ENCODE data around the gene ITSN2. TPM values are rescaled to one million over a fixed set of nuclear protein-coding genes. Genes with fewer than 3 reads are reported as not detected.
"Not testable (repeated sequence)": the region's sequence is repeated elsewhere in the genome, so short reads cannot be mapped to it uniquely, and the experiment has no call there.

Gene ITSN2
- polyA plus RNA-seq, 1 donor from 2014 or later = 127 TPM

DNA sequence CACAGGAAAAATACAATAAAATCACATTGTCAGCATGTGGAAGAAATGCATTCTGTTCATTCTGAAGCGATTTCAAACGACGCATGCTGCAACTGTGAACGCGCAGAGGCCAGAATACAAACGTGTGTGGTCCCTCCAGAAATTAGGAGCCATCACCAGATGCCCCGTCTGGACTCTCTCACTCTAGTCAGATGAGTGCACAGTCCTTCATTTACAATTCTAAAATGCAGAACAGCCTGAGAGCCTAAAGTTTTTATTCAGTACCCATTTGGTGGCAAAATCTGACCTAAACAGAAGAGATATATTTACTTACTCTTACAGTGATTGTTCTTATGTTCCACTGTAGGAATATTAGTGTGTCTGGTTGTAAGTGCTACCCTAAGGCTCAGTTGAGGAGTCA is 148.9 kb downstream of the ITSN2 start:
- Mint-ChIP-seq H3K4me3 (no peak overlapping the region), H3K27me3 (no peaks in the 10 kb centered on the region), H3K9me3 (no peaks in the 10 kb centered on the region), H3K27ac (peak overlapping the region in 2 of 3 donors; percentile 37 to 74), H3K36me3 (peaks cover 11% of the 10 kb centered on the region), H3K4me1 (peaks cover 6 to 14% (median 8%) of the 10 kb centered on the region in 3 donors)

GRCh38 chr2:24210723-24211122 is 149.6 kb downstream of the ITSN2 start:
- peaks cover 14% of the 10 kb centered on the region for H3K36me3 Mint-ChIP-seq

GRCh38 chr2:24210106-24210455 is 150.3 kb downstream of the ITSN2 start:
- peak overlapping the region in 1 of 4 donors; percentile 20 for H3K4me3 Mint-ChIP-seq
- no peak overlapping the region for H3K27ac Mint-ChIP-seq
- H3K4me1 Mint-ChIP-seq = peaks cover 2 to 6% (median 4%) of the 10 kb centered on the region in 3 donors
- H3K36me3 Mint-ChIP-seq = peaks cover 15% of the 10 kb centered on the region
- no peaks in the 10 kb centered on the region for H3K9me3 Mint-ChIP-seq
- H3K27me3 Mint-ChIP-seq = no peaks in the 10 kb centered on the region

More at GRCh38 chr2:24210723-24211122, 149.6 kb downstream of the ITSN2 start:
- H3K4me1 Mint-ChIP-seq = peaks cover 4 to 9% (median 6%) of the 10 kb centered on the region in 3 donors
- no peaks in the 10 kb centered on the region for H3K27me3 Mint-ChIP-seq
- H3K9me3 Mint-ChIP-seq = no peaks in the 10 kb centered on the region
- peak overlapping the region in 1 of 3 donors; percentile 37 for H3K27ac Mint-ChIP-seq
- H3K4me3 Mint-ChIP-seq = no peak overlapping the region

DNA sequence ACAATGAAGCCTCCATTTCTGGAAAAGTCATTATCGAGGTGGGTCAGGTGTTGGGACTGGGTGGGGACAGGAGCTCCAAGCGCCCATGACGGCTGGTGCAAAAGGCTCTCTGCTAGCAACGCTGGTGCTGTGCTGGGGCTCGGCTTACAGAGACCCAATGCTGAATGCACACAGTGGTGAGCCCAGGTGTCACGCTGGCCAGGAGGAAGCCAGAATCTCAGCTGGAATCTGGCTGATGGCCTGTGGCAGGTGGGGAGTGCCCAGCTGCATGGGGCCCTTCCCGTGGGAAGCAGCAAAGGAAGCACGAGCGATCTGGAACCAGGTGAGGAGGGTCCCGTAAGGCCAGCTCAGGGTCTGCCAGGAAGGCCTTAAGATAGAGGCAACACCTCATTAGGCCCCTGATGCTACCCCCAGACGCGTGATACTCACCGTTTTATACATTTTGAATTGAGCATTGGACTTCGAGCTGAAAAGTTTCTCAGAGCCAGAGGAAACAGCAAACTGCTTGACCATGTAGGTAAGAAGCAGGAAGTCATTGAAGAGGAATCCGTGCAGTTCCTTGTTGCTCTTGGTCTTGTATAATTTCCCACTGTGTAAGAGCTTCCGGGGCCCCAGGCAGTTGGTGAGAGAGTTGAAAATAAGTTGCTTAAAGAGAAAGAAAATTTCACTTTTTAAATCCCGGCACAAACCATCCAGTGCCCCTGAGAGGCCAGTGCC is 150.8 kb downstream of the ITSN2 start:
- Mint-ChIP-seq H3K4me3 (peak overlapping the region in 1 of 4 donors; percentile 20), H3K27ac (no peak overlapping the region), H3K27me3 (no peaks in the 10 kb centered on the region), H3K4me1 (peaks cover 0 to under 1% (median 0%) of the 10 kb centered on the region in 3 donors), H3K36me3 (peaks cover 15% of the 10 kb centered on the region), H3K9me3 (no peaks in the 10 kb centered on the region)

GRCh38 chr2:24208490-24208889 is 151.8 kb downstream of the ITSN2 start:
- no peaks in the 10 kb centered on the region for H3K9me3 Mint-ChIP-seq
- no peaks in the 10 kb centered on the region for H3K27me3 Mint-ChIP-seq
- peaks cover 22% of the 10 kb centered on the region for H3K36me3 Mint-ChIP-seq
- peak overlapping the region in 1 of 3 donors; percentile 27 for H3K27ac Mint-ChIP-seq
- H3K4me1 Mint-ChIP-seq = no peaks in the 10 kb centered on the region
- peak overlapping the region in 1 of 4 donors; percentile 1 for H3K4me3 Mint-ChIP-seq

- H3K4me3 Mint-ChIP-seq = no peak overlapping the region
- H3K27me3 Mint-ChIP-seq = no peaks in the 10 kb centered on the region
- no peaks in the 10 kb centered on the region for H3K4me1 Mint-ChIP-seq
- peaks cover 22% of the 10 kb centered on the region for H3K36me3 Mint-ChIP-seq
- H3K27ac Mint-ChIP-seq = no peak overlapping the region
- H3K9me3 Mint-ChIP-seq = no peaks in the 10 kb centered on the region
Measured at GRCh38 chr2:24207359-24207758, 153.0 kb downstream of the ITSN2 start.

GRCh38 chr2:24206714-24207113 is 153.6 kb downstream of the ITSN2 start:
- no peaks in the 10 kb centered on the region for H3K9me3 Mint-ChIP-seq
- peaks cover 20% of the 10 kb centered on the region for H3K36me3 Mint-ChIP-seq

GRCh38 chr2:24206242-24206641 is 154.1 kb downstream of the ITSN2 start:
- Mint-ChIP-seq H3K36me3 (peaks cover 19% of the 10 kb centered on the region), H3K27ac (no peak overlapping the region)

More at GRCh38 chr2:24206714-24207113, 153.6 kb downstream of the ITSN2 start:
- Mint-ChIP-seq H3K4me1 (no peaks in the 10 kb centered on the region), H3K4me3 (no peak overlapping the region), H3K27ac (peak overlapping the region in 1 of 3 donors; percentile 53), H3K27me3 (no peaks in the 10 kb centered on the region)

GRCh38 chr2:24205131-24205530 is 155.2 kb downstream of the ITSN2 start:
- H3K9me3 Mint-ChIP-seq = no peaks in the 10 kb centered on the region
- peaks cover 0 to under 1% (median 0%) of the 10 kb centered on the region in 3 donors for H3K4me1 Mint-ChIP-seq
- H3K4me3 Mint-ChIP-seq = no peak overlapping the region
- H3K27ac Mint-ChIP-seq = no peak overlapping the region
- H3K36me3 Mint-ChIP-seq = peaks cover 21% of the 10 kb centered on the region
- no peaks in the 10 kb centered on the region for H3K27me3 Mint-ChIP-seq

More at GRCh38 chr2:24206242-24206641, 154.1 kb downstream of the ITSN2 start:
- no peaks in the 10 kb centered on the region for H3K27me3 Mint-ChIP-seq
- H3K4me1 Mint-ChIP-seq = no peaks in the 10 kb centered on the region
- no peak overlapping the region for H3K4me3 Mint-ChIP-seq
- H3K9me3 Mint-ChIP-seq = no peaks in the 10 kb centered on the region

GRCh38 chr2:24204505-24204904 is 155.8 kb downstream of the ITSN2 start:
- Mint-ChIP-seq H3K36me3 (peaks cover 22% of the 10 kb centered on the region), H3K27me3 (no peaks in the 10 kb centered on the region)

DNA sequence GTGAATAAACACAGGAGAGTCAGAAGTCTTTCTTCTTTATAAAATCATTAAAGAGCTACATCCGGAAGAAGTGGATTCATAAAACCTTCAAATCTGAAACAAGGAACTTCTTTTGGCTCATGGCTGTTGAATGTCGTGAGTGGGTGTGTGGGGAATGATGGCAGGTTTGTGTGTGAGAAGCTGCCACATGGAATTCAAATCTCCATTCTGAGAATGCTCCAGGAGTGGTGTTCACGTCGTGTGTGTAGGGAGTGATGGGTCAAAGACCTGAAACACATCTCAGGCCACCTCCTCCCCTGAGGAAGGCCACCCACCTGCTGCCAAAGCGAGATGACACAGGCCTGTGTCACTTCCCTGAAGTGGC is 156.6 kb downstream of the ITSN2 start:
- no peaks in the 10 kb centered on the region for H3K27me3 Mint-ChIP-seq
- peaks cover 0 to 5% (median 0%) of the 10 kb centered on the region in 3 donors for H3K4me1 Mint-ChIP-seq
- H3K9me3 Mint-ChIP-seq = peaks cover 0 to 2% (median 0%) of the 10 kb centered on the region in 3 donors
- H3K4me3 Mint-ChIP-seq = no peak overlapping the region
- H3K36me3 Mint-ChIP-seq = peaks cover 20% of the 10 kb centered on the region
- no peak overlapping the region for H3K27ac Mint-ChIP-seq

More at GRCh38 chr2:24204505-24204904, 155.8 kb downstream of the ITSN2 start:
- H3K4me1 Mint-ChIP-seq = peaks cover 0 to 4% (median 0%) of the 10 kb centered on the region in 3 donors
- no peaks in the 10 kb centered on the region for H3K9me3 Mint-ChIP-seq
- no peak overlapping the region for H3K27ac Mint-ChIP-seq
- H3K4me3 Mint-ChIP-seq = no peak overlapping the region

DNA sequence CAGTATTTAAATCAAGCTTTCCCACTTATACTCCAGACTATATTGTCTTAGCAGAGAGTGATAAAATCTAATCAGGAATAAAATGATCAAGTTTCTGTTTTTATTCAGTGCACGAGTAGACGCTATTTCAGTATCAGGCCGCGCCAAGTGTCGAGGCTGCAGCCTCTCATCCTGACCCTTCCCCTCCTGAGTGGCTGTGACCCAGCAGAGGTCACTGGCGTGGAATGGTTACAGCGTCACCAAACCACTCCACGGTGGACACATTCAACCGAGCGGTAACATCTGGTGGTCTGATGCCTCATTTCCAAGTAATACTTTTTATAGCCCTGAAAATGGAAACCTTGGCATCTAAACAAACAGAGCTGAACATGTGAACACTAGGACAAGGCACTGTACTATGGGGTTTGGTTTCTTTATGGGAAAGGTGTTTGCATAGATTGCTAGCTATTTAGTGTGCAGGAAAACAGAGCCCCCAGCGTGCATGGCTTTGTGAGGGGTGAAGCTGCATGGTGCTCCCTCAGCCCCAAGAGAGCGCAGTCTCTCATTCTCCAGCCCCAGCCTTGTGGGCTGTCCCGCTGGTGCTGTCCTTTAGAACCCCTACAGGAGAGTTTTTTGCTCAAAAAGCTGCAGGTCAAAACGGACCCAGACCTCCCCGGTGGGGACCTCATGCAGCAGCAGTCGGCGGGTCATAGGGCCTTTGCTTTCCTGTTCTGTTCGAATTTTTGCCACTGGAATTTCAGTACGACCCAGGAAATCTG is 157.1 kb downstream of the ITSN2 start:
- Mint-ChIP-seq H3K36me3 (peaks cover 20% of the 10 kb centered on the region), H3K4me1 (peaks cover 0 to 5% (median 0%) of the 10 kb centered on the region in 3 donors), H3K27ac (no peak overlapping the region)

GRCh38 chr2:24200799-24201198 is 159.5 kb downstream of the ITSN2 start:
- no peaks in the 10 kb centered on the region for H3K27me3 Mint-ChIP-seq
- peaks cover 0 to 2% (median 2%) of the 10 kb centered on the region in 3 donors for H3K9me3 Mint-ChIP-seq
- peaks cover 0 to 5% (median 0%) of the 10 kb centered on the region in 3 donors for H3K4me1 Mint-ChIP-seq
- H3K36me3 Mint-ChIP-seq = peaks cover 17% of the 10 kb centered on the region
- H3K27ac Mint-ChIP-seq = no peak overlapping the region
- H3K4me3 Mint-ChIP-seq = no peak overlapping the region

More for the DNA sequence above, 157.1 kb downstream of the ITSN2 start:
- no peaks in the 10 kb centered on the region for H3K27me3 Mint-ChIP-seq
- H3K4me3 Mint-ChIP-seq = no peak overlapping the region
- peaks cover 0 to 2% (median 0%) of the 10 kb centered on the region in 3 donors for H3K9me3 Mint-ChIP-seq

DNA sequence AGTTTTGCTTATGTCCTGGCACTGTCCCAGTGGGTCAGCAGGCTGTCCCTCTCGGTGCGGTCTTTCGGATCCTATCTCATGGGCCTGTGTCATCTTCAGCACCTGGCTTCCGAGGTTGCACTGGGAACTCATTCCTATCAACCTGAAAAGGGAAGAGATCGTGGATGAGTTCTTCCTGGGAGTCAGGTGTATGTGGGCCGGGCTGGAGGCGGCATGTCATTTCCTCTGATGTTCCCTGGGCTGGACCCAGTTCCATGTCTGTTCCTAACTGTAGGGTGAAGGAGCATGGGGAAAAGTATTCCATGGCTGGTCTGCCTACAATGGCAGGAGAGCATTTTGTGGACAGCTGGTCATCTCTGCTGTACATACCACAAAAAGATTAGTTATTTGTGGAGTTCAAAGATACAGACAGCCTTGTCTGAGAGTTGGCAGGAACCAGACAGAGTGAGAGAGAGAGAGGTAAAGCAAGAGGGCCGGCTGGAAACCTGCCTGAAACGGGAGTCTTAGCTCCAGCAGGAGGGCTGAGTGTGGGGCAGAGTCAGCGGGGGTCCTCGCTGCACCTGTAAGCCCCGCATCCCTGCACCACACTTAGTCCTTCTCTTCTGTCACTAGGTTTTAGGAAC is 160.3 kb downstream of the ITSN2 start:
- Mint-ChIP-seq H3K9me3 (peaks cover 0 to 5% (median 2%) of the 10 kb centered on the region in 3 donors), H3K27ac (peak overlapping the region in 2 of 3 donors; percentile 39 to 74), H3K4me3 (peak overlapping the region in 1 of 4 donors; percentile 81)

GRCh38 chr2:24197213-24197612 is 163.1 kb downstream of the ITSN2 start:
- H3K4me3 Mint-ChIP-seq, H3K9me3 Mint-ChIP-seq, H3K36me3 Mint-ChIP-seq, H3K27ac Mint-ChIP-seq, H3K4me1 Mint-ChIP-seq, H3K27me3 Mint-ChIP-seq: not testable (repeated sequence)

More for the DNA sequence above, 160.3 kb downstream of the ITSN2 start:
- peaks cover 14% of the 10 kb centered on the region for H3K36me3 Mint-ChIP-seq
- peaks cover 0 to 5% (median 0%) of the 10 kb centered on the region in 3 donors for H3K4me1 Mint-ChIP-seq
- no peaks in the 10 kb centered on the region for H3K27me3 Mint-ChIP-seq
